ENCODE results near the gene EIF4G3.

- TF ChIP-seq CTCF (conservative IDR thresholded peaks at IDR 0.05 in 1 of 2, IDR thresholded peaks at IDR 0.05 in 1 of 2; ENCODE audit: extremely low read depth in 1 of 2, insufficient read depth in 1 of 2, low read depth in 1 of 2, low read length in 2 of 2) (no peak), EZH2 (IDR thresholded peaks at IDR 0.05; ENCODE audit: borderline replicate concordance, low read length) (no peak)
Observed at GRCh38 chr1:21066356-21067012, 110.2 kb downstream of the EIF4G3 start.
